ENCODE measurements around the gene CABLES1. TPM values are rescaled to one million over a fixed set of nuclear protein-coding genes. Genes with fewer than 3 reads are reported as not detected.

CABLES1 gene
- total RNA-seq, 1 experiment from 2014 or later, result 66.4 TPM

DNA sequence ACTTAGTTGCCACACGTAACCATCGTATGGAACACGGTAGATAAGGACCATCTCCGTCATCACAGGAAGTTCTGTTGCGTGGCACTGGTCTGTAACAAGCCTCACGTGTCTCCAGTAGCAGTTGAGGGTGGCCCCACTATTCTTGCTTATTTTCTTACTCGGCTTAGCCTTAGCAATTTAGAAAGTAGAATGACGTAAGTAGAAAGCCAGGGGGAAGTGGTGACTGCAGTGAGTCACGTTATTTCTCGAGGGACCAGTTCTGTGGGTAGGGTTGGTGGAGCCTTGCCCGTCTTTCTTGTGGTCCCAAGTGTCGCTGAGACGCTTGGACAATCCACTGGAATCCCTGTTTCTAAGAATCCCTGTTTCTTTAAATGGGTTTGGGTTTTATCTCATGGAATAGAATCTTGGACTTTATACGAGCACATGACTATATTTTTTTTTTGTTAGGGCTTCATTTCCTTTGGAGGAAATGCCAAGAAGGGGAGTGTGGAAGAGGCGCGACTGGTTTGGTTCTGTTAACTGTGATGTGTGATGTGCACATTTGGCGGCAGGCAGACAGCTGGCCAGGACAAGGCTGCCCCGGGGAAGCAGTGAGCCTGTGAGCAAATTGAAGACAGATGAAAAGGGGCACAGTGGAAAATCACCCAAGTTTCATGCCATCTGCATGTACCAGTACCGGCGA, 96.2 kb downstream of the CABLES1 start:
- in situ Hi-C loops (cut with HindIII; ENCODE audit: low pct_unique_long_range_greater_than_20kb, low sequenced_read_pairs) (no loop called here), intact Hi-C loops (cut with micrococcal nuclease; ENCODE audit: unreplicated experiment) (no loop called here)
- no peak for DNase-seq (ENCODE audit: low read depth, low spot score)
- Histone ChIP-seq H3K27ac (ENCODE audit: low read length) (no peak overlapping the region; the same call in 1 of the 2 replicates), H3K4me1 (ENCODE audit: control insufficient read depth, insufficient read depth, low read length) (peaks cover 9% of the 10 kb centered on the region; the same call in 1 of the 2 replicates), H3K4me3 (ENCODE audit: low read depth in 2 of 2, low read length in 2 of 2) (no peak overlapping the region), H3K27me3 (ENCODE audit: control insufficient read depth, insufficient read depth, low read length) (no peaks in the 10 kb centered on the region), H3K36me3 (ENCODE audit: control insufficient read depth, insufficient read depth, low read length) (no peaks in the 10 kb centered on the region; the same call in 1 of the 2 replicates), H3K9me3 (ENCODE audit: control insufficient read depth, insufficient read depth, low read depth, low read length) (no peaks in the 10 kb centered on the region)
- no TSS peak for BruUV-seq (replicated peaks)
- CTCF ChIA-PET, result no interaction called here
- ATAC-seq, result no peak
- no peak for TF ChIP-seq TCF7L2 (IDR thresholded peaks at IDR 0.05; ENCODE audit: low read depth, low read length)
- TF ChIP-seq, protein P1, sequence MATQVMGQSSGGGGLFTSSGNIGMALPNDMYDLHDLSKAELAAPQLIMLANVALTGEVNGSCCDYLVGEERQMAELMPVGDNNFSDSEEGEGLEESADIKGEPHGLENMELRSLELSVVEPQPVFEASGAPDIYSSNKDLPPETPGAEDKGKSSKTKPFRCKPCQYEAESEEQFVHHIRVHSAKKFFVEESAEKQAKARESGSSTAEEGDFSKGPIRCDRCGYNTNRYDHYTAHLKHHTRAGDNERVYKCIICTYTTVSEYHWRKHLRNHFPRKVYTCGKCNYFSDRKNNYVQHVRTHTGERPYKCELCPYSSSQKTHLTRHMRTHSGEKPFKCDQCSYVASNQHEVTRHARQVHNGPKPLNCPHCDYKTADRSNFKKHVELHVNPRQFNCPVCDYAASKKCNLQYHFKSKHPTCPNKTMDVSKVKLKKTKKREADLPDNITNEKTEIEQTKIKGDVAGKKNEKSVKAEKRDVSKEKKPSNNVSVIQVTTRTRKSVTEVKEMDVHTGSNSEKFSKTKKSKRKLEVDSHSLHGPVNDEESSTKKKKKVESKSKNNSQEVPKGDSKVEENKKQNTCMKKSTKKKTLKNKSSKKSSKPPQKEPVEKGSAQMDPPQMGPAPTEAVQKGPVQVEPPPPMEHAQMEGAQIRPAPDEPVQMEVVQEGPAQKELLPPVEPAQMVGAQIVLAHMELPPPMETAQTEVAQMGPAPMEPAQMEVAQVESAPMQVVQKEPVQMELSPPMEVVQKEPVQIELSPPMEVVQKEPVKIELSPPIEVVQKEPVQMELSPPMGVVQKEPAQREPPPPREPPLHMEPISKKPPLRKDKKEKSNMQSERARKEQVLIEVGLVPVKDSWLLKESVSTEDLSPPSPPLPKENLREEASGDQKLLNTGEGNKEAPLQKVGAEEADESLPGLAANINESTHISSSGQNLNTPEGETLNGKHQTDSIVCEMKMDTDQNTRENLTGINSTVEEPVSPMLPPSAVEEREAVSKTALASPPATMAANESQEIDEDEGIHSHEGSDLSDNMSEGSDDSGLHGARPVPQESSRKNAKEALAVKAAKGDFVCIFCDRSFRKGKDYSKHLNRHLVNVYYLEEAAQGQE (IDR thresholded peaks at IDR 0.05; ENCODE audit: insufficient read depth in 1 of 2, low read depth in 2 of 2, low read length in 1 of 2), result no peak
- no peak for TF ChIP-seq SIN3A (IDR thresholded peaks at IDR 0.05; ENCODE audit: borderline replicate concordance, insufficient read depth, low read depth, low read length)
- no peak for TF ChIP-seq POLR2AphosphoS5 (IDR thresholded peaks at IDR 0.05; ENCODE audit: low read depth, low read length)
- TF ChIP-seq, protein P2, sequence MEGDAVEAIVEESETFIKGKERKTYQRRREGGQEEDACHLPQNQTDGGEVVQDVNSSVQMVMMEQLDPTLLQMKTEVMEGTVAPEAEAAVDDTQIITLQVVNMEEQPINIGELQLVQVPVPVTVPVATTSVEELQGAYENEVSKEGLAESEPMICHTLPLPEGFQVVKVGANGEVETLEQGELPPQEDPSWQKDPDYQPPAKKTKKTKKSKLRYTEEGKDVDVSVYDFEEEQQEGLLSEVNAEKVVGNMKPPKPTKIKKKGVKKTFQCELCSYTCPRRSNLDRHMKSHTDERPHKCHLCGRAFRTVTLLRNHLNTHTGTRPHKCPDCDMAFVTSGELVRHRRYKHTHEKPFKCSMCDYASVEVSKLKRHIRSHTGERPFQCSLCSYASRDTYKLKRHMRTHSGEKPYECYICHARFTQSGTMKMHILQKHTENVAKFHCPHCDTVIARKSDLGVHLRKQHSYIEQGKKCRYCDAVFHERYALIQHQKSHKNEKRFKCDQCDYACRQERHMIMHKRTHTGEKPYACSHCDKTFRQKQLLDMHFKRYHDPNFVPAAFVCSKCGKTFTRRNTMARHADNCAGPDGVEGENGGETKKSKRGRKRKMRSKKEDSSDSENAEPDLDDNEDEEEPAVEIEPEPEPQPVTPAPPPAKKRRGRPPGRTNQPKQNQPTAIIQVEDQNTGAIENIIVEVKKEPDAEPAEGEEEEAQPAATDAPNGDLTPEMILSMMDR (IDR thresholded peaks at IDR 0.05), result no peak
- POLR2A ChIA-PET, result no interaction called here

GRCh38 chr18:23232331-23232730, 97.0 kb downstream of the CABLES1 start:
- Histone ChIP-seq H3K27me3 (ENCODE audit: control insufficient read depth, insufficient read depth, low read length) (no peaks in the 10 kb centered on the region), H3K27ac (ENCODE audit: low read length) (no peak overlapping the region), H3K4me3 (ENCODE audit: low read depth in 2 of 2, low read length in 2 of 2) (no peak overlapping the region), H3K36me3 (ENCODE audit: control insufficient read depth, insufficient read depth, low read length) (no peaks in the 10 kb centered on the region; the same call in 1 of the 2 replicates), H3K4me1 (ENCODE audit: control insufficient read depth, insufficient read depth, low read length) (peaks cover 9% of the 10 kb centered on the region; the same call in 1 of the 2 replicates), H3K9me3 (ENCODE audit: control insufficient read depth, insufficient read depth, low read depth, low read length) (no peaks in the 10 kb centered on the region)
- ATAC-seq, result no peak
- POLR2A ChIA-PET, result no interaction called here
- in situ Hi-C loops (cut with HindIII; ENCODE audit: low pct_unique_long_range_greater_than_20kb, low sequenced_read_pairs), result no loop called here
- BruUV-seq (replicated peaks), result no TSS peak
- DNase-seq (ENCODE audit: low read depth, low spot score), result no peak
- intact Hi-C loops (cut with micrococcal nuclease; ENCODE audit: unreplicated experiment), result no loop called here
- no peak for TF ChIP-seq TCF7L2 (IDR thresholded peaks at IDR 0.05; ENCODE audit: low read depth, low read length)
- no peak for TF ChIP-seq POLR2AphosphoS5 (IDR thresholded peaks at IDR 0.05; ENCODE audit: low read depth, low read length)
- TF ChIP-seq SIN3A (IDR thresholded peaks at IDR 0.05; ENCODE audit: borderline replicate concordance, insufficient read depth, low read depth, low read length), result no peak
- TF ChIP-seq, protein P2 (IDR thresholded peaks at IDR 0.05), result no peak
- TF ChIP-seq, protein P1 (IDR thresholded peaks at IDR 0.05; ENCODE audit: insufficient read depth in 1 of 2, low read depth in 2 of 2, low read length in 1 of 2), result no peak
- CTCF ChIA-PET, result no interaction called here

Measured in Panc1 (cell line).